GM12872 (cell line): ENCODE results near the gene UBASH3B.

ENCODE experiments used
- TF ChIP-seq, protein P1 (sequence below): IDR thresholded peaks from 3 replicates; pipeline ENCODE4 v1.5.1; 2011; ENCODE audit warnings: low read depth, mild to moderate bottlenecking, low read length, moderate library complexity; ENCODE audit not compliant: insufficient read depth

Gene UBASH3B

DNA sequence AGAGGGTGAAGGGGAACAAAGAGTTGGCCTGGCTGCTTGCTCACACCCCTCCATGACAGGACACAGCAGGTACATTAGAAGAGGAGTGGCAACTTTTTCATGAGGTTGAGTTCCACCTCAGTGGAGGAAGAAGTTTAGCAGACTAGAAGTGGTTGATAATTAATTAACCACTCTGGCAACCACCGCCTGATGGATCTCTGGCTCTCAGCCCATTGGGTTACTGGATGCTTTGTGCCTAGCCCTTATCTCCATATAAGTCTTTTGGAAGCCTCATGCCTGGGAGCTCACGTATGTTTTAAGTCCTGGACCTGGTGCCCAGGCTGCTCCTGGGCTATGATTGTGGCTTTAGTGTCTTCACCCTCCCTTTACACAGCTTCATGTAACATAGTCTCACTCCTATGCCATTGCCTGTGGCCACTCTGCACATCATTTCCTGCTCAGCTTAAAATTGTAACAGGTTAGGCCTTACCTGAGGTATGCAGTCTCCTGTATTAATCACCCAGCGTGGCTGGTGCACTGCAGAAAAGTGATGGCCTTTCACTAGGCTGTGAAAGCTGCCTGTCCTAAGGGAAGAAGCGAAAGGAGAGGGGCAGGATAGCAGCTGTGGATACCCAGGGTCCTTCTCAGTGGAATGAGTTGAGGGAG lies 110.1 kb downstream of the UBASH3B start:
- TF ChIP-seq, protein P1, sequence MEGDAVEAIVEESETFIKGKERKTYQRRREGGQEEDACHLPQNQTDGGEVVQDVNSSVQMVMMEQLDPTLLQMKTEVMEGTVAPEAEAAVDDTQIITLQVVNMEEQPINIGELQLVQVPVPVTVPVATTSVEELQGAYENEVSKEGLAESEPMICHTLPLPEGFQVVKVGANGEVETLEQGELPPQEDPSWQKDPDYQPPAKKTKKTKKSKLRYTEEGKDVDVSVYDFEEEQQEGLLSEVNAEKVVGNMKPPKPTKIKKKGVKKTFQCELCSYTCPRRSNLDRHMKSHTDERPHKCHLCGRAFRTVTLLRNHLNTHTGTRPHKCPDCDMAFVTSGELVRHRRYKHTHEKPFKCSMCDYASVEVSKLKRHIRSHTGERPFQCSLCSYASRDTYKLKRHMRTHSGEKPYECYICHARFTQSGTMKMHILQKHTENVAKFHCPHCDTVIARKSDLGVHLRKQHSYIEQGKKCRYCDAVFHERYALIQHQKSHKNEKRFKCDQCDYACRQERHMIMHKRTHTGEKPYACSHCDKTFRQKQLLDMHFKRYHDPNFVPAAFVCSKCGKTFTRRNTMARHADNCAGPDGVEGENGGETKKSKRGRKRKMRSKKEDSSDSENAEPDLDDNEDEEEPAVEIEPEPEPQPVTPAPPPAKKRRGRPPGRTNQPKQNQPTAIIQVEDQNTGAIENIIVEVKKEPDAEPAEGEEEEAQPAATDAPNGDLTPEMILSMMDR: no peak

DNA sequence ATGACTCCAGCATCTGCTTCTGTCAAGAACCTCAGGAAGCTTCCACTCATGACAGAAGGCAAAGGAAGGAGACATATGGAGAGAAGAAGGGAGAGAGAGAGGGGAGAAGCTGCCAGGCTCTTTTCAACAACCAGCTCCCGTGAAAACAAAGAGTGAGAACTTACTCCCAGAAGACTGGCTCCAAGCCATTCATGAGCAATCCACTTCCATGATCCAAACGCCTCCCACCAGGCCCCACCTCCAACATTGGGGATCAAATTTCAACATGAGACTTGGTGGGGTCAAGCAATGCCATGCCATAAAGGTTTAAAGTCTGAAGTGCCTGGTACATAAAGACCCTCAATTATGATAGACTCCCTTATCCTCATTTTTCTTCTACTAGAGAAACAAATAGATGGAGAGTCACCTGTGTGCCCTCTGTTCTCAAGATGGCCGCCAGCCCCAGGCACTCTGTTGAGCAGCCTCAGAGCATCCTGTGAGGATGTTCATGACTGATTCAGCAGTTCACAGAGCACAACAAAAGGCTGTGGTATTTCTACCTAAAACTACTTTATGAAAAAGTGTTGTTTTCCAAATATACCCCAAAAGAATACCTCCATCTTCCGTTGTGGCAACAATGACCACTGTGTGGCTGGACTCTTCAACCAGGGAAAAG lies 113.7 kb downstream of the UBASH3B start:
- TF ChIP-seq, protein P1: no peak

DNA sequence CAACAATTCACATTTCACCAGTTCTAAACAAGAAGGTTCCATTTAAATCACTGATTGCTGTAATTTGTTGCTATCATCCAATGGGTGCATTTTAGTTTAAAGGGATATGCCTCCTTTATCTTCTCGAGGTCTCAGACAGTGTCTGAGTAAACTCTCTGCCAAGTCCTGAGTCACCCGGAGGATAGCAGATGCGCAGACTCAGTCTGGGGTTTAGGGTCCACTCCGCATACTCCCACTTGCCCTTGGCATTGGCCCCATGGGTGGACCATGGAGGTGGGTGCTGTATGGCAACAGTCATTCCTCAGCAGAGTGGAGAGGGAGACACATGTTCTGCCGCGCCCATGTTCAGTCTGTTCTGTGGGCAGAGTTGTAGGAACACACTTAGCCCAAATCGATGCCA lies 117.4 kb downstream of the UBASH3B start:
- TF ChIP-seq, protein P1: no peak

DNA sequence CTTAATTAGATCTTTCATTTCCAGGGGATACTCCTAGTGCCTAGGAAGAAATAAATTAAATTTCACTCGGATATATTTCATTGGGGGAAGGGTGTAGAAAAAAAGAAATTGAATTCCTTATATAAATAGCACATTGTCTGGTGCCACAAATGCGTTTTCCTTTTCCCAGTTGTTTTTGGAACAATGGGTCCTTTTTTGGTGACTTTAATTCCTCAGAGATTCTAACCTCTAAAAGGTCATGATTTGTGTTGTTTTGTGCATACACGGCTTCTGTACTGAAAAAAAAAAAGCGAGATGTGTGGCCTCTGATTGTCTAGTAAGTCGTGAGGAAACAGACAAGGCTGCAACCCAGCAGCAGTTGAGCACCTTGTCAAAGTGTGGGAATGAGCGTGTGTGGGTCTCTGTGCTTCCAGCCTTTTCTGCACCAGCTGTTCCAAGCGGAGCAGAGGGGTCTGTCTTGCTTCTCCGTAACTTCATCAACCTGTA lies 118.3 kb downstream of the UBASH3B start:
- TF ChIP-seq, protein P1: no peak

DNA sequence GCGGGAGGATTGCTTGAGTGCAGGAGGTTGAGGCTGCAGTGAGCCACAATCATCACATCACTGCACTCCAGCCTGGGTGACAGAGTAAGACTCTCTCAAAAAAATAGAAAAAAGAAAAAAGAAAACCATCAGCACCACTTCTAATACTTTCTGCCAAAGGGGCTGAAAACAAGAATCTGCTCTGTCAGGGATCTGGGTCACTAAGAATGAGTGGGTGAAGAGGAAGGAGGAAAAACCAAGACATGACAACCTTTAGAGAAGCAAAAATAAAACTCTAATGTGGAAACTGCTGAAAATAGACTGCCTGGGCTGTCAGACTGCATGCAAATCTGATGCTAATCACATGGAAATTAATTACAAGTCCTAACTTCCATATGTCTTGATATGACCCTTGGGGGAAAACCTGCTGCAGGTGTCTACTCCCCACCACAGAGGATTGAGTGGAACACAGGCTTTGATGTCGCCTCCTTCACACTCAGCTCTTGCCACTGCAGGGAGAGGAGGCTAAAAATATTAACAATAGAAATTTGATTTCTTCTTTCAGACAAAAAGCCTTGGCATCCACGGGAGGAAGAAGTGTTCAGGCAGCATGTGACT lies 120.3 kb downstream of the UBASH3B start:
- TF ChIP-seq, protein P1: no peak

DNA sequence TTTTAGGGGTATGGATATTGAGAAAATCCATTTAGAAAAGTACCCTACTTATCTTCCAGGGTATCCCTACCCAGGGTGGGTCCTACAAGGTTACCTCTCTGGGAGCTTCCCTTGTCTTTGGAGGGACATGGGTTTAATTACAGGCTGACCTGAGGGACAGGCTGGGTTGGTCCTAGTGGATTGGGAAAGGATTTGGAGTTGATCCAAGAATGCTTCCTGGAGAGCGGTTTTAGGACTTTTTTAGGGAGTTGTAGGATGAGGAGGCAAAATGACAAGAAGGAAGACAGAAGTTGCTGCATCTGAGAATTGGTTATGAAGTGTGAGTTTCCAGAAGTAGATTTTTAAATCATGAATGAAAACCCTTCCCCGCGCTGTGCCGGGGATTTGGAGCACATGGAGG lies 121.0 kb downstream of the UBASH3B start:
- TF ChIP-seq, protein P1: no peak

DNA sequence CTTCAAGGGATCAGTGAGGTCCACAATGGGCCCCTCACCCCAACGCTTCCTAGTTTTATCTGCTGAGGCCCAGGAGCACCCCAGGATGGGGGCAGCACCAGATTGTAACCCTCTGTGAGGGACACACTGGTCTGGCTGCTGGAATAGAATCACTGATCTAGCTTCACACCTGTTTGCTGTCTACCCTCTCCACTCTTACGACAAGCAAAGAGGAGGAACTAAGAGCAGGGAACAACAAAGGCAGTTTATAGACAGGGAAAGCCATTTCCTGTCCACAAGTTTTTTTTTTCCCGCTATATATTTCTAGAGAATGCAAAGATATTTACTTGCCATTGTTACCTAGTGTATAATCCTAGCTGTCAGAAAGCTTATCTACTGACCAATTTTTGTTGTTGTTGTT lies 121.8 kb downstream of the UBASH3B start:
- TF ChIP-seq, protein P1: no peak
